ENCODE measurements around the gene RARB.

The RARB gene

DNA sequence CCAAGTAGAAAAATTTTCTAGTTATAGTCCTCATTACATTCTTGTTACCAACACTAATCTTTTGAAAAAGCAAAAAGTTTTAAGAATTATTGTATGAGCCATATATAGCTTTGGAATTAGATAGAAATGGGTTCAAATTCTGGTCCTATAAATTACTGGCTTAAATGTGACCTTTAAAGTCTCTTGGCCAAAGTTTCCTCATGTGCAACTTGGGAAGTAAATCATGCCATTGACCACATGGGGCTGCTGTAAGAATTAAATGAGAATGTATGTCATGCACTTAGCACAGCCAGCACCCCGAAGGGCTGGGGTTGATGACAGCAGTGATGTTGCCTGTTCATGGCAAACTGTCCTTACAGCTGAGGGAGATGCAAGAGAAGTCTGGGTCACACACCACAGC, 128.4 kb downstream of the RARB start:
- DNase-seq = no peak

DNA sequence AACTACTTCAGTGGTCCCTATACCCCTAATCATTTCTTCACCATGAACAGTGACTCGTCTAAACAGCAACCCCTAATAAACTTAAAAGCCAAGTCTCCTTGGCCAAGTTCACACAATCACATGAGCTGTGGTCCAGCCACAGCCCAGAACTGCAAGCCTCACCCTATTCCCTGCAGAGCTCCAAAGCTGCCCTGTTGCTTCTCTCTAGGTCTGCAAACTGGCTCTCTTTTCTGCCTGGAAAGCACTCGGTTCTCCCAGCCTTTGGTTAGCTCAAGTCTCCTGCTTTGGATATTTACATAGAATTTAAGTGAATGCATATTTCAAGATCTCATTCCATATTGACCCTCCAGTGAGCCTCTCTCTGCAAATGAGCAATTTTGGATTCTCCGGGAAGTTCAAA, 129.6 kb downstream of the RARB start:
- DNase-seq = no peak

DNA sequence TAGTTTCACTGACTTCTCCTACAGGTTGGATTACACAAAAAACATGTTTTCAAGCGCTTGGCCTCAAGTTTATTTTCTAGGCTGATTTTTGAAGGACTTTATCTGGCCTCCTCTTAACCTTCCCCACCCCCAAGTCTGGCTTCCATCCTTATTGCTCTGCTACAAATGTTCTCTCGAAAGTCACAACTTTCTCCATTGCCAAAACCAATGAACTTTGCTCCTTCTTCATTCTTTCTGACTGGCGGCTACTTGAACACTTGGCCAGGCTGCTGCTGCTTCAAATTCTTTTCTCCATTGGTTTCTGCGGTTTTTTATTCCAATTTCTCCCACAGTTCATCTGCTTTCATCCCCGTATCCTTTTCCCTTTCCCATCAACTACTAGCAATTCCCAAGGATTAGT, 130.1 kb downstream of the RARB start:
- no peak for DNase-seq

DNA sequence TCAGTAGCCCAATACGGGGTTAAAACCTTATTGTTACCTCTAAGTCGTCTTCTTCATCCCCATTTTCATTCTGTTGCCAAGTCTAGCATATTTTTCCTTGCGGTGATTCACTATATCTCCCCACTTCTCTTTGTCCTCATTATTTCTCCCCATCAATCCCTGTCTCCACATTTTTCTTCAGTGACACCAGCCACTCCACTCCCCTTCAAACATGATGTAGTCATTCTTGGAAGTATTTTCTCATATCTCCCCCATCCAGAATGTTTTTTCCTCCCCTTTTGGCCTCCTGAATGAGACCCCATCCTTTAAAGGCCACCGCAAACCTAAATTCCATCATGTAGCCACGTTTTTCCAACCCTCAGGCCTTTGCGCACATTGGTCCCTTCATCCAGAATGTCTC, 130.7 kb downstream of the RARB start:
- no peak for DNase-seq

DNA sequence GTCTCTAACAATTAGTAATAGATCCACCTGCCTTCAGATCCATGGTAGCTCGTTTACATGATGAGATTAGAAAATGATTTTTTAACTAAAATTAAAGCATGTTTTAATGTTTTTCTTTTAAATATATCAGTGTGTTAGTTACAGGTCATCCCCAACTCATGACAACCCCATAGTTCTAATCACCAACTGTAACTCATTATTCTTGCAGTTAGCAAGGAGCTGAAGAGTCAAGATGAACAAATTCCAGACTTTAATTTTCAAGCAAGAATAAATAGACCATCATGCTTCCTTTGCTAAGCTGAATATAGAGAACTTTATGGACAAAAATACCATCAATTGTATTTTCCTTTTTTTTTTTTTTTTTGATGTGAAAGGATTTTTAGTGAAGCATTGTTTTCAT, 135.5 kb downstream of the RARB start:
- no peak for DNase-seq

DNA sequence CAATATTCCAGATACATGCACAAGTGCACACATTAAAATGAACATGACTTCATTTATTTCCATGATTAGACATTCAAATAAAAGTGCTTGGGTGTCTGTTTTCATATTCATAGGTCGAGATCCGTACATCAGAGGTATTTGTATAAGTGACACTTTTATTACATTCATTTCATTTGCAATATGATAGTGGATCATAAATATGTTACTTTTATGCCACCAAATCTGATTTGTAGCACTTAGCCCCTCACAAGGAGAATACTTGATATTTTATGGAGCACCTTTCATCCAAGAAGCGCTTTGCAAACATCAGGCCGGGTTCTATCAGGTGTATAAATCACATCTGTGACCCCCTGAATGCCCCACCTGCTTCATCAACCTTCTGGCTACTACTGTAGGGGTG, 136.0 kb downstream of the RARB start:
- DNase-seq = no peak

DNA sequence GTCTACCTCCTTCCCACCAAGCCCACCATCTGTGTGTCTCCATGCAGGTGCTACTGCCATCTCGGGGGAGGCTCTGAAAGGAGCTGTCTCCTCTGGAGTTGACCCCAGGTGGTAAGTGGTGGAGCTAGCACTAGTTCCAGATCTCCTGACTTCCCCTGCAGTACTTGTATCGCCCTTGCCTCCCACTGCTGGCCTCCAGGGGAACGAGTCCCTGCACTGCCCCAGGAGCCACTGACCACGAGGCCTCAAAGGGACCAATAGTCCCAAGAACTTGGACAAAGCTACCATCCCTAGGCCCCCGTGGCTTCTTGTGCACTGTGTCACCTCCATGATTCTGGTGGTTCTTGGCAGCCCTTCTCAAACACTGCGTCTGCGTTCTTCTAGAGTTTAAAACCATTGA, 137.7 kb downstream of the RARB start:
- DNase-seq = no peak

DNA sequence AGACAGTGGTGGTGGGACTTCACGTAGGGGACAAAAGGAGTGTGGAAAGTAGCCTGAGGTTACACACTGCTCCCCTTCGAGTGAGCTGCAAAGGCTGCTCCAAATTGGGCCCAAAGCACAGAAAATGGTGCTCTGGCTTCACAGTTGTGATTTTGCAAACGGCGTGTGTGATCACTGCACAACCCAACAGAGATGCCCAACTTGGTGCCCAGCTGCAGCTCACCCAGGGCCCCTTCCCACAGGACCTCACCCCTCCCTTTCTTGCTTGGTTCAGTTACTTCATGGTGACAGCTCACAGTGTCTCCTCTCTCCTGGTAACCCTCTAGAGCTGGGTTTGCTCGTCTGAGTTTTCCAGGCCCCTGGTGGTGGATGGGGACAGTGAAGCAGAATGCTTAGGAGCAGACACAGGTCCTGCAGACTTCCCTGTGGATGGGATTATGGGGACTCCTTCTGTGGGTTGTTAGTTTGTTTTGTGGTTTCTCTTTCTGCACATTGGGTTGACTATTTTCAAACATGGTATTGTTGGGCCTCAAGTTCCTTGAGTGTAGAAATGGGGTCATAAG, 138.4 kb downstream of the RARB start:
- DNase-seq = no peak

DNA sequence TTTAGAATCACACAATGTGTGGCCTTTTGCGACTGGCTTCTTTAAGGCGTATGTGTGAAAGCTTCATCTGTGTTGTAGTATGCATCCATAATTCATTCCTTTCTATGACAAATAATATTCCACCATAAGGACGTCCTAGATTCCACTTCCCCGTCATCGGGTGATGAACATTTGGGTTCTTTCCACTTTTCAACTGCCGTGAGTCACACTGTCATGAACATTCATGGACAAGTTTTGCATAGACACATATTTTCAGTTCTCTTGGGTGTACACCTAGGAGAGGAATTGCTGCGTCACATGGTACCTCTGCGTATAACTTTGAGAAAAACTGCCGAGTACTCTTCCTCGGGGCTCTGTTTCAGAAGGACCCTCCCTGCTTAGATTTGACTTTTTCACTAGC, 139.3 kb downstream of the RARB start:
- DNase-seq = no peak

DNA sequence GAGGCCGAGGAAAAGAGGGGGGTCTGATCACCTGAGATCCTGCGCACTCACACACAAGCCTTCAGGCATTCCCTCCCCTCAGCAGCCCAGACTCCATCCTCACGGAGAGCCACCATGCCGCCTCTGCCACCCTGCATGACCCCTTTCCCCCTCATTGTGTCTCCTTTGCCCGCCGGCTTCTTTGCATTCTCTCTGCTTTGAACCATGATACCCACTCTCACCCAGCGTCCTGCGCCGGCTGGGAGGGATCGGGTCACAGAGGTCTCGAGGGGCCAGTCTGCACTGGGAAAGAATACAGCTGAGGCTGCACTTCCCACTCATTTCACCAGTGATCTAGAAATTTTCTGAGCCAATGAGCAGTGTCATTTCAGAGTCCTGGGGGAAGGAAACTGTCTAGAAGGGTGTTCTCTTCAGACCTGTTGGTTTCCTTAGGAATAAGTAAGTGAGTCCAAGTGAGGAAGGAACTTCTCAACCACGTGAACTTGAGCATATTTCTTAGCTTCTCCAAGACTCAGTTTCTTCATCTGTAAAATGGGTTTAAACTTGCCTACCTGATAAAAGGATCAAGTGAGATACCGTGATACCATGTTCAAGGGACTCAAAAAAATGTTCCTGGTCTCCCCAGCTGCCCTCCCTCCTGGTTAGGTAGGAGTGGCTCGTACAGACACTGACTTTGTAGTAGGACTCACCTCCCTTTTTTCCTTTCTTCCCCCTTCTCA, 139.9 kb downstream of the RARB start:
- no peak for DNase-seq

DNA sequence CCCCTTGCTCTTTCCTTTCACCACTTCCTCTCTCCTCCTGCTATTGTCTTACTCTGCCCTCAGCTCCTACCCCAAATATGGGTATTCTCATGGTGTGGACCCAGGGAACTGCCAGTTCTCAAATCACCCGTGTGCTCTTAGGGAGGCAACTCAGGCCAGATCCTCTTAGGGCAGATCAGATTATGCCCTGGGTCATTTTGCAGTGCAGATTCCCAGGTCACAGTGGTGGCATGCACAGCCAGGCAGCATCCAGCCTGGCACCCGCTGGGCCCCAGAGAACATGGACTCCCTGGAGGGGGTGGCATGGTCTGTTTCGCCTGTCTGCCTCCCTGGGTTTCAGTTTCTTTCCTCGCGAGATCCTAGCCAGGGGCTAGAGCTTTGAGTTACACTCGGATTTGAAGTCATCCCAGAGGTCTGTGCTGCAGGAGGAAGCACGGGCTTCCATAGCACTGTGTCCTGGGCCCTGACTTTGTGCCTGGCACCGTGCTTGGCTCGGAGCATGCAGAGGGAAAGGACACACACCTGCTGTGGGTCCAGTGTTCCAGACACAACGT, 140.5 kb downstream of the RARB start:
- no peak for DNase-seq

DNA sequence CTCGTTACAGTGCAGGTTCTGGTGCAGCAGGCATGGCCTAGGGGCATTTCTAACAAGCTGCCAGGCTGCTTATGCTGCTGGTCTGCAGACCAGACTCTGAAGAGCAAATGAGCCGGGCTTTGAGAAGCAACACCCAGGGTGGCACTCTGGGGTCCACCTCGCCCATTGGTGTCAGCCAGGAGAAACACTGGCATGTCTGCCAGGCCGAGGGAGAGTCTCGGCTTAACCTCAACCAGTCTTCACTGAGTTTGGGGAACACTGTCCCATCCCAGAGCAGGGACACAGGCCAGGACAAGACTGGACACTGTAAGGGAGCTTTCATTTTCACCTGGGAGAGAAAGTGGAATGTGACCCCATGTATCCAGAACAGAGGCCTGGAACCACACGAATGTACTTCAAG, 143.2 kb downstream of the RARB start:
- DNase-seq = no peak

DNA sequence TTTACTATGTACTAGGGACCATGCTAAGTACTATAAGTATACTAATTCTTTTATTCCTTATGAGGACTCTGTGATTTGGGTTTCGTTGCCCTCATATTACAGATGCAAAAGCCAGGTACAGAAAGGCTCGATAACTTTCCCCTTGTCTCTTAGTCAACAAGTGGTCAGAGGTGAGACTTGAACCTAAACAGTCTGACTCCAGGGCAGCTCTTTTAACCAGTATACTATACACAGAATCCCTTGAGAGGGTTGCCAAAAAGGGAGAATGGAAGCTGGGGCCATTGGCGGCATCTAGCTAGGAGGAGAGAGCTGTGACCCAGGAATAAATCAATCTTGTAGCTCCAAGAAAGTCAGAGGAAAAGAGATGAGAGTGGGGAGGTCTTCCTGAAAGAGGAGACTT, 144.3 kb downstream of the RARB start:
- DNase-seq = no peak

DNA sequence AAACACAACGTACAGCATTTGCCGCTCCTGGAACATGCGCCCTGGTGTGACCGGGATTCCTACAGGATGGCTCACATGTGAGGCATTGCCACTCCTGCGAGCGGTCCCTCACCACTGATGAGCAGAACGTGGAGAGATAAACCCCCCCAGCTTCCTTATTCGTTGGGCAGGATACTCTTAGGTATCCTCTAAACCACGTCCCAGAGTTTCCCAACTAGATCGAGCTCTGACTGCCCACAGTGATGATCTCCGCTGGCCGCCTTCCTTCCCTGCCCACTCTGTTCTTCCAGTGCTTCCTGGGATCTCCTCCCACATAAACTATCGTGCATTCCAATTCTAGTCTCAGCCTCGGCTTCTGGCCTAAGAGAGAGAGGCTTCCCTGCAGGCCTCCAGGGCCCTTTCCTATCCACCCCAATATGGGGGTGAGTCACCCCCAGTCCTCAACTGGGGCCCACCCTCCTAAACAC, 144.9 kb downstream of the RARB start:
- no peak for DNase-seq

DNA sequence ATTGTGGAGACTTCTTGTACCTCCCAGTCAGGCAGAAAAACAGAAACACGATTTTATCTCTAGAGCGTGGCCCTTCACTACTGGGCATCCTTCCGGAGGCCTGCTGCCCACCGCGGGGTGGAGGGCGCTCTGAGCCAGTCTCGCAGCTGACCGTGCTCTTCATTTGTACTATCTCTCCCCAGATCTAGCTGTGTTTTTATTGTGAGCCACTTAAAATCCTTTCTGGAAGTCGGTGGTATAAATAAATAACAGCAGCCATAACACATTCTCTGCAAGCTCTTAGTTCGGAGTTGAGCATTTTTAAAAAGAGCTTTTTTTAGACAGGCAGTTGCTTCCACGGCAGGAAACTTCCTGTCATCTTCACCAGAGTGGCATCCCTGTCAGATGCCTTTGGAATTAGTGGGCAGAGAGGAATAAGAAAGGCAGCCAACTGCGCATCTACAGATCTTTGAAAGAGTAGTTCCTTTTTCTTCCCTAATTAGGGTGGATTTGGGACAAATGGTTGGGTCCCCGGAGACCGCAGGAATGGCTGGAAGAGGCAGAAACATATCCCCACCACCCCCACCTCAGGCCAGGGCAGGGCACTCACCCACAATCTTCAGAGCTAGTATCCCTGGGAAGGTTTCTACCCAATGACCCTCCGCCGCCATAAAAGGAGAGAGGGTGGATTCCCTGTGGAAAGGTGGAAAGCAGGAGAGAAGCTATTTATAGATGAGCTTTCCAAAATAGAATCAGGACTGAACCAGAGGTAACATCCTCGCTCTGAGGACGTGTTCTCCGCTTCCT, 145.5 kb downstream of the RARB start:
- no peak for DNase-seq

DNA sequence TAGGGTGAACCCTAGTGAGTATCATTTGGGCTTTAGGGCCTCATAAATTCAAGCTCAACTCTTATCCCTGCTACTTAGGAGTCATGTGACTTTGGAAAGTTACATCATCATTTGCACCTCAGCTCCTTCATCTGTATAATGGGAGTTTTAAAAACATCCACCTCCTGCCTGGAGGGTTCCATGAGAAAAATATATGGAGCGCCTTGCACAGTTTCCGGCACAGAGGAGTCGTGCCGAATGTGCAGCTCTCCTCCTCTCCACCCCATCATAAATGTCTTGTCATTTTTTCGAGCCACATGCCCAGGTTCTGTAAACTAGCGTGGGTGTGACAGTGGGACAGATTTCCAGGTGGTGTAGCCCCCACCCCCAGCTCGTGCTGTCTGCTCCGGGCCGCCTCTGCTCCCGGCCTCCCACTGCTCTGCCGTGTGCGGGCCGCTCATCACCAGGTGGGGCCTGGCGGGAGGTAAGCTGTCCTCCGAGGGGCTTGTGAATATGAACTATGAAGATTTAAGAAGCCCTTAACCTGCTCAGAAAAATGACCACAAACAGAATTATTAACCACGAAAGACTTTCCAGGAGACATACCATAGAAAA, 146.2 kb downstream of the RARB start:
- no peak for DNase-seq

DNA sequence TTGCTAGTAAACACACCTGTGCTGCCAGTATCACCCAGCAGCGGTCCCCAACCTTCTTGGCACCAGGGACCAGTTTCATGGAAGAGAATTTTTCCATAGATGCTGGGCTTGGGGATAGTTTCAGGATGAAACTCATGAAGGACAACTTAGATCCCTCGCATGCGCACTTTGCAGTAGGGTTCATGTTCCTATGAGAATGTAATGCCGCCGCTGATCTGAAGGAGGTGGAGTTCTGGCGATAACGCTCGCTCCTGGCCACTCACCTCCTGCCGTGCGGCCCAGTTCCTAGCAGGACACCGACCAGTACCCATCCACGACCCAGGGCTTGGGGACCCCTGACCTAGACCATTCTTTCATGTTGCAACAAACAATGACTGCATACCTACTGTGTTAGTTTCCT, 146.9 kb downstream of the RARB start:
- DNase-seq = no peak

DNA sequence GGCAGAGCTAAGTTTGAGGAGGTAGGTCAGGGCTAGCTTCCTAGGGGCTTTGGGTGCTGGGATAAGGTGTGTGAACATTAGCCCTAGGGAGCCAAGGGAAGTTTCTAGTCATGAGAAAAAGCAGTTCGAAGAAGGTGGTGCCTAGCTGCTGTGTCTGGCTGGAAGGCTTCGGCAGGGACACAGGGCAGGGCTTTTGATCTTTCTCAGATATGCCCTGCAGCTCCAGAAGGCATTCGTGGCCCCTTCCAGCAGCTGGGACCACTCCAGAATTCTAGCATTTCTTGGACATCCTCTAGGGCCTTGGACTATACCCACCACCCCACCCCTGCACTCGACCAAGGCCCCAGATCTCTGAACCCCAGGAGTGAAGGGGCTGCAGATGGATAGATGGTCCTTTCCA, 148.1 kb downstream of the RARB start:
- DNase-seq = no peak

DNA sequence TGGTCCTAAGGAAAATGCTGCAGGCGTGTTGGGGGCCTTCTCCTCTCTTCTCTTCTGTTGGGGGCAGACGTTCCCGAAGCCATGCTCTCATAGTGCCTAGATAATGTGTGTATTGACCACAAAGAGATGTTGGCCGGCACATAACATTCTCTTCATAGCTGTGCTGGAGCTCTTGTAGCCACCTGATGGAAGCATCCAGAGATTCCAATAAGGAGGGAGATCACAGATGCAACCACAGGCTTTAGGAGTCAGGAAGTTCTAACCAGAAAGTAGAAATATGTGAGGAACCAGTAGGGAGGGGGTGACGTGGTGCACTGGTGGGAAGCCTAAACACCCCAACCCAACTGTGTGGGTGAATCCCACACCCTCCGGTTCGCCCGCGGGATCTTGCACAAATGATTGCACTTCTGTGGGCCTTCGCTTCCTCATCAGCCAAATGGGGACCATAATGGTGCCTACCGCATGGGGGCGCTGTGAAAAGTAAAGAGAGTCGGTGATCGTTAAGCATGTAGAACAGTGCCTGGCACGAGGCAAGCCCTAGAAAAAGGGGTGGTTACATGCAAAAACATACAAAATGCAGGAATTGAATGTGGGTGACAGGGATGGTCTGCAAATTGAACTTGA, 148.9 kb downstream of the RARB start:
- no peak for DNase-seq

DNA sequence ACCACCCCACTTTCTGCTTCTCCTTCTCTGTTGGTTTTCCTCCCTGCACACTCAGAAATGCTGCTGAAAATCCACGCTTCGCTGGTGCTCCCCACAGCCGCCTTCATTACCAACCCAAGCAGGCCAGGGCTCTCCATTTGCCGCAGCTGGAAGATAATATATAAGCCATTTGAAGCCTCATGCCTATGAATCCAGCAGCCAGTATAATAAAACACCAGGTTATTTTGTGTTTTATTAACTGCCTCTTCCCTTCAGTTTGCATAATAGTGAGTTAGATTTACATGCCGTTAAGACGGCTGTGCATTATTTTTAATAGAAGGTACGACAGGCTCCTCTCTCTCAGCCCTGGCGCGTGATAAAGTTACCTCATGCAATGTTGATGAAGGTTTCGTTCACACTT, 150.0 kb downstream of the RARB start:
- DNase-seq = no peak

DNA sequence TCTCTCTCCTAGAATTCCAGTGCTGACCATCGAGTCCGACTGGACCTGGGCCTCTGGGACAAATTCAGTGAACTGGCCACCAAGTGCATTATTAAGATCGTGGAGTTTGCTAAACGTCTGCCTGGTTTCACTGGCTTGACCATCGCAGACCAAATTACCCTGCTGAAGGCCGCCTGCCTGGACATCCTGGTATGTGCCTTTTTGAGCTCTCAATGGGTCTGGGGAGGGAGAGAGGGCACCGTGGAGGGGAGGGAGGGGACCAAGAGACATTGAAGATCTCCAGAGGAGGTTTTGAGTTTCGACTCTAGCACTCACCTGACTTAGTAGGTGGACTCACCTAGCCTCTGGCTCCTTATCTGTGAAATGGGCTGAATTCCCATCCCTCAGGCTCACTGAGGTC, 152.5 kb downstream of the RARB start:
- DNase-seq = no peak

DNA sequence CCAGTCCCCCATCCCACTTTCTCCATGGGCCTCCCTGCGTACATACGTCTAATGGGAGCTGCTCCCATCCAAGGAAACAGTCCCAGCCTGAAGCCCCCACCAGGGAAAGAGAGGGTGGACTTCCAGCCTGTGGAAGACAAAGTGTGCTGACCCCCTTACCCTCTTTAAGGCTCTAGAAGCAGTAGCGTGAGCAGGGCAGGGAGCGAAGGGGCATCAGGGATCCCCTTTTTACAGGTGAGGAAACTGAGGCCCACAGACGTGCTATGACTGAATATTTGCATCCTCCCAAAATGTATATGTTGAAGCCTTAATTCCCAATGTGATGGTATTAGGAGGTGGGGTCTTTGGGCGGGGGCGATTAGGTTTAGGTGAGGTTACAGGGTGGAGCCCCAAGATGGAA, 153.3 kb downstream of the RARB start:
- DNase-seq = no peak

DNA sequence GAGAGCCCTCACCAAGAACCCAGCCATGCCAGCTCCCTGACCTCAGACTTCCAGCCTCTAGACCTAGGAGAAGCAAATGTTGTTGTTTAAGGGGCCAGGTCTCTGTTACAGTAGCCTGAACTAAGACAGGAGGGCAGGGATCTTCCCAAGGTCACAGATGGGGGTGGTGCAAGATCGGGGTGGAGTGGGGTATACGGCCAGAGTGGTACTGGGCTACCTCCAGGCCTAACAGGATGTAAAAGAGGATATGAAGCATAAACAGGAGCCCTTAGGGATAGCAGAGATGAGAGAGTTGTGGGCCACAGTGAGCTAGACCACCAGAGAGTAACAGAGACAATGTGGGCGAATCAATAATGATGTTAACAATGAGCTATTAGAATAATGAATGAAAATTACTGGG, 153.8 kb downstream of the RARB start:
- DNase-seq = no peak
